Measurements from ENCODE around the gene CBLB.

DNA sequence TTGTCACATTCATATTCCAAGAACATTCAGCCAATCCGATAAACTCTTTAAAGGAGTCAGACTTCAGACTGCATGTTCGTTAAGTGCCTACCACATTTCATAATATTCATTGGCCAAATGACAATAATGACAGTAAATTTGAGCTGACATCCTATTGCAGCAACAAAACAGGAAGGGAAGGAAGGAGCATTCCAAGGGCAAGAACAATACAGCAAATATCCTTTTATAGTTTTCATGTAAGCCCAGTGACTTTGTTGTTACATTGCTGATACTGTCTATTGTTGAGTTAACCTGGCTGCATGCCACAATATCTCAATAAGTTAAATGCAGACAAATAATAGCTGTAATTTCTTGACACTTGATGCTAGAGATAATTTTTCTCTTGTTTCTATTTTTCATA, 16.4 kb upstream of the CBLB start:
- TF ChIP-seq EZH2phosphoT487 (IDR thresholded peaks at IDR 0.05; ENCODE audit: borderline replicate concordance), result no peak
- TF ChIP-seq, protein P1, sequence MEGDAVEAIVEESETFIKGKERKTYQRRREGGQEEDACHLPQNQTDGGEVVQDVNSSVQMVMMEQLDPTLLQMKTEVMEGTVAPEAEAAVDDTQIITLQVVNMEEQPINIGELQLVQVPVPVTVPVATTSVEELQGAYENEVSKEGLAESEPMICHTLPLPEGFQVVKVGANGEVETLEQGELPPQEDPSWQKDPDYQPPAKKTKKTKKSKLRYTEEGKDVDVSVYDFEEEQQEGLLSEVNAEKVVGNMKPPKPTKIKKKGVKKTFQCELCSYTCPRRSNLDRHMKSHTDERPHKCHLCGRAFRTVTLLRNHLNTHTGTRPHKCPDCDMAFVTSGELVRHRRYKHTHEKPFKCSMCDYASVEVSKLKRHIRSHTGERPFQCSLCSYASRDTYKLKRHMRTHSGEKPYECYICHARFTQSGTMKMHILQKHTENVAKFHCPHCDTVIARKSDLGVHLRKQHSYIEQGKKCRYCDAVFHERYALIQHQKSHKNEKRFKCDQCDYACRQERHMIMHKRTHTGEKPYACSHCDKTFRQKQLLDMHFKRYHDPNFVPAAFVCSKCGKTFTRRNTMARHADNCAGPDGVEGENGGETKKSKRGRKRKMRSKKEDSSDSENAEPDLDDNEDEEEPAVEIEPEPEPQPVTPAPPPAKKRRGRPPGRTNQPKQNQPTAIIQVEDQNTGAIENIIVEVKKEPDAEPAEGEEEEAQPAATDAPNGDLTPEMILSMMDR (conservative IDR thresholded peaks at IDR 0.05; ENCODE audit: low read length), result no peak
